GM12873 (cell line): ENCODE measurements around the gene PRSS2.
A peak's percentile ranks its signal among the peaks of the same experiment; 100 is the strongest.

Source experiments
- CTCF ChIP-seq: IDR thresholded peaks from 2 replicates; pipeline ENCODE4 v1.5.1; 2012; ENCODE audit warnings: low read depth, mild to moderate bottlenecking, moderate library complexity, low read length, control low read depth; ENCODE audit not compliant: insufficient read depth; ENCODE audit errors: missing control alignments

Gene PRSS2

GRCh38 chr7:142811154-142811737 is 40.5 kb downstream of the PRSS2 start:
- TF ChIP-seq CTCF, result peak; percentile 63

GRCh38 chr7:142812437-142813215 is 41.9 kb downstream of the PRSS2 start:
- TF ChIP-seq CTCF, result no peak

- TF ChIP-seq CTCF, result no peak
Observed at GRCh38 chr7:142813226-142813625, 42.5 kb downstream of the PRSS2 start.

- TF ChIP-seq CTCF, result no peak
Observed at GRCh38 chr7:142813699-142814098, 42.9 kb downstream of the PRSS2 start.

GRCh38 chr7:142814451-142814850 is 43.7 kb downstream of the PRSS2 start:
- no peak for TF ChIP-seq CTCF

- no peak for TF ChIP-seq CTCF
Observed at GRCh38 chr7:142815134-142815533, 44.4 kb downstream of the PRSS2 start.

GRCh38 chr7:142817506-142817905 is 46.7 kb downstream of the PRSS2 start:
- no peak for TF ChIP-seq CTCF
